ENCODE data around the gene LASP1NB.

Gene LASP1NB

DNA sequence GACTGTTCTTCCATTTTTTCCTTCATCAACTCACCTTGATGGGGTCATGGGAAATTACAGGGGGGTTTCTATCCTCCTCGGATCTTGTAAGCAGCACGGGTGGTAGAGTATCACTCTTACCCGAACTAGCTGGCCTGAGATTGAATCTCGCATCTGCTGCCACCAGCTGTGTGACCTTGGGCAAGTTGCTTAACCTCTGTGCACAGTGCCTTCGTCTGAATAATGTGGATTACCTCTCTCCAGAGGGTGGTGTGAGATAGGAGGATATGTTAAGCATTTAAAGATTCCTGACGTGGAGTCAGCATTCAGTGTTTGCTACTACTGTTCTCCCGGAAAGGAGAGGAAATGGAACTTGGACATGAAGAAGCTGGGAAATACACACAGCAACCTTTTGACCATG is 31.1 kb upstream of the LASP1NB start:
- Histone ChIP-seq H3K4me3 (ENCODE audit: low read depth in 1 of 3, low read length in 3 of 3) (no peak overlapping the region), H3K4me1 (ENCODE audit: control insufficient read depth in 4 of 4, insufficient read depth in 4 of 4, low read length in 3 of 4) (peaks cover 24 to 59% (median 51%) of the 10 kb centered on the region in 4 donors), H3K9me3 (ENCODE audit: control insufficient read depth in 4 of 4, low read length in 3 of 4) (no peaks in the 10 kb centered on the region), H3K27ac (ENCODE audit: low read depth in 1 of 2, low read length in 2 of 2) (peak overlapping the region; percentile 32 to 35), H3K9ac (ENCODE audit: low read depth in 1 of 2, low read length in 2 of 2) (no peak overlapping the region), H3K36me3 (ENCODE audit: control insufficient read depth in 4 of 4, insufficient read depth in 3 of 4, low read depth in 1 of 4, low read length in 3 of 4) (peaks cover 2 to 19% (median 13%) of the 10 kb centered on the region in 4 donors), H3K27me3 (ENCODE audit: control insufficient read depth in 4 of 4, insufficient read depth in 4 of 4, low read length in 3 of 4) (no peaks in the 10 kb centered on the region)
- no peak for DNase-seq (ENCODE audit: low spot score)
- TF ChIP-seq YY1 (IDR thresholded peaks at IDR 0.05) (no peak), NR2F2 (IDR thresholded peaks at IDR 0.05) (peak; percentile 36)
- TF ChIP-seq, protein P1, sequence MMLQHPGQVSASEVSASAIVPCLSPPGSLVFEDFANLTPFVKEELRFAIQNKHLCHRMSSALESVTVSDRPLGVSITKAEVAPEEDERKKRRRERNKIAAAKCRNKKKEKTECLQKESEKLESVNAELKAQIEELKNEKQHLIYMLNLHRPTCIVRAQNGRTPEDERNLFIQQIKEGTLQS (IDR thresholded peaks at IDR 0.05), result no peak
- 67% methylated on average over 7 of the region's 7 CpGs for WGBS

DNA sequence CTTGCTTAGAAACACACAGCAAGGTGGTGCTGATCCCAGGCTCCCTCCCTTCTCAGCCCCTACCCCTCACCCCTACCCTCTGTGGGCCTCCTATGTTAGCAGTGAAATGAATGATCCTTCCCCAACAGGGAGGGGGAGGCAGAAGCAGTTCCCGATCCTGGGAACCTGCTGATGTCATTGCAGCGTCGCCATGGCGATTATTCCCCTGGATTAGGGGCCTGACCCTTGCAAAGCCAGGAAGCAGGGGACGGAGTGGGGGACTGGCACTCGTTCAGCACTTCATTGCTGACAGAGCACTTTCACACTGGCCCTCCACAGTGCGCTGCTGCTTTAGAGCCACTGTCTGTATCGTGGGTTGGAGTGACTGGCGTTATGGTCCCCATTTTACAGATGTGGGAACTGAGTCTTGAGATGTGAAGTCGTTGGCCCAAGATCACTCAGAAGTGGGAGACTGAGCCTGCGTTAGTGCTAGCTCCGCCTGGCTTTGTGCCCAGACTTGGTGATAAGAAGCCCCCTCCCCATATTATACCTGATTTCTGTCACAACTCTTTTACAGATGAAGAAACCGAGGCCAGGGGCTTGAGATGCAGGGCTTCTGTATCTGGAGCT is 29.0 kb upstream of the LASP1NB start:
- H3K9me3 ChIP-seq (ENCODE audit: control insufficient read depth in 4 of 4, low read length in 3 of 4), result no peaks in the 10 kb centered on the region
- no peak overlapping the region for H3K9ac ChIP-seq (ENCODE audit: low read depth in 1 of 2, low read length in 2 of 2)
- WGBS, result 70% methylated on average over 13 of the region's 13 CpGs
- peaks cover 29 to 70% (median 62%) of the 10 kb centered on the region in 4 donors for H3K4me1 ChIP-seq (ENCODE audit: control insufficient read depth in 4 of 4, insufficient read depth in 4 of 4, low read length in 3 of 4)
- H3K27ac ChIP-seq (ENCODE audit: low read depth in 1 of 2, low read length in 2 of 2), result peak overlapping the region; percentile 28 to 76
- no peak for DNase-seq (ENCODE audit: low spot score)
- peaks cover 2 to 12% (median 8%) of the 10 kb centered on the region in 4 donors for H3K36me3 ChIP-seq (ENCODE audit: control insufficient read depth in 4 of 4, insufficient read depth in 3 of 4, low read depth in 1 of 4, low read length in 3 of 4)
- H3K27me3 ChIP-seq (ENCODE audit: control insufficient read depth in 4 of 4, insufficient read depth in 4 of 4, low read length in 3 of 4), result no peaks in the 10 kb centered on the region
- no peak overlapping the region for H3K4me3 ChIP-seq (ENCODE audit: low read depth in 1 of 3, low read length in 3 of 3)
- TF ChIP-seq FOXA2 (IDR thresholded peaks at IDR 0.05), result no peak
- peak; percentile 73 for TF ChIP-seq NR2F2 (IDR thresholded peaks at IDR 0.05)

DNA sequence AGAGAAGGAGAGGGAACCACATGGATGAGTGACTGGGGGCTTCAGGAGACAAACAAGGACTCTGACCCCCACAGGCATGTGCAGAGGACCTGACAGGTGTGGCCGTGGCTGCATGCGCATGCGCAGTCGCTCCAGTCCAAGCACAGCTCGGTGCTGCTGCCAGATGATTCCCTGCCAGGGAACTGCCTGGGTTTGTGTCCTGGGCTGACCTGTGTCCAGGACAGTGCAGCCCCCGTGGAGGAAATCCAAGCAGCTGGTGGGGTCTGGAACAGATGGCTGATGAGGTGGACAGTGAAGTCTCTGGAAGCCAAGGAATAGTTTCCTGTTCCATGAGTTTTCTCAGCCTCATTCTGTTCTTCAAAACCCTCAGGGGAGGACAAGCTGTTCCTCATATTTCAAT is 28.2 kb upstream of the LASP1NB start:
- Histone ChIP-seq H3K9ac (ENCODE audit: low read depth in 1 of 2, low read length in 2 of 2) (no peak overlapping the region), H3K27ac (ENCODE audit: low read depth in 1 of 2, low read length in 2 of 2) (peak overlapping the region; percentile 44 to 76), H3K4me3 (ENCODE audit: low read depth in 1 of 3, low read length in 3 of 3) (no peak overlapping the region), H3K36me3 (ENCODE audit: control insufficient read depth in 4 of 4, insufficient read depth in 3 of 4, low read depth in 1 of 4, low read length in 3 of 4) (peaks cover 2 to 8% (median 7%) of the 10 kb centered on the region in 4 donors), H3K9me3 (ENCODE audit: control insufficient read depth in 4 of 4, low read length in 3 of 4) (no peaks in the 10 kb centered on the region), H3K4me1 (ENCODE audit: control insufficient read depth in 4 of 4, insufficient read depth in 4 of 4, low read length in 3 of 4) (peaks cover 29 to 67% (median 60%) of the 10 kb centered on the region in 4 donors), H3K27me3 (ENCODE audit: control insufficient read depth in 4 of 4, insufficient read depth in 4 of 4, low read length in 3 of 4) (no peaks in the 10 kb centered on the region)
- peak; percentile 67 for DNase-seq (ENCODE audit: low spot score)
- no peak for TF ChIP-seq FOXA1 (IDR thresholded peaks at IDR 0.05)
- TF ChIP-seq, protein P2, sequence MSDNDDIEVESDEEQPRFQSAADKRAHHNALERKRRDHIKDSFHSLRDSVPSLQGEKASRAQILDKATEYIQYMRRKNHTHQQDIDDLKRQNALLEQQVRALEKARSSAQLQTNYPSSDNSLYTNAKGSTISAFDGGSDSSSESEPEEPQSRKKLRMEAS (IDR thresholded peaks at IDR 0.05), result peak; percentile 52
- peak; percentile 80 to 88 for TF ChIP-seq HNF4A (conservative IDR thresholded peaks at IDR 0.05)
- TF ChIP-seq, protein P1 (IDR thresholded peaks at IDR 0.05), result no peak
- peak; percentile 14 for TF ChIP-seq YY1 (IDR thresholded peaks at IDR 0.05)
- no peak for TF ChIP-seq FOXA2 (IDR thresholded peaks at IDR 0.05)
- peak; percentile 67 for TF ChIP-seq HNF4G (IDR thresholded peaks at IDR 0.05)
- TF ChIP-seq, protein P3, sequence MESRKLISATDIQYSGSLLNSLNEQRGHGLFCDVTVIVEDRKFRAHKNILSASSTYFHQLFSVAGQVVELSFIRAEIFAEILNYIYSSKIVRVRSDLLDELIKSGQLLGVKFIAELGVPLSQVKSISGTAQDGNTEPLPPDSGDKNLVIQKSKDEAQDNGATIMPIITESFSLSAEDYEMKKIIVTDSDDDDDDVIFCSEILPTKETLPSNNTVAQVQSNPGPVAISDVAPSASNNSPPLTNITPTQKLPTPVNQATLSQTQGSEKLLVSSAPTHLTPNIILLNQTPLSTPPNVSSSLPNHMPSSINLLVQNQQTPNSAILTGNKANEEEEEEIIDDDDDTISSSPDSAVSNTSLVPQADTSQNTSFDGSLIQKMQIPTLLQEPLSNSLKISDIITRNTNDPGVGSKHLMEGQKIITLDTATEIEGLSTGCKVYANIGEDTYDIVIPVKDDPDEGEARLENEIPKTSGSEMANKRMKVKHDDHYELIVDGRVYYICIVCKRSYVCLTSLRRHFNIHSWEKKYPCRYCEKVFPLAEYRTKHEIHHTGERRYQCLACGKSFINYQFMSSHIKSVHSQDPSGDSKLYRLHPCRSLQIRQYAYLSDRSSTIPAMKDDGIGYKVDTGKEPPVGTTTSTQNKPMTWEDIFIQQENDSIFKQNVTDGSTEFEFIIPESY (IDR thresholded peaks at IDR 0.05), result no peak
- TF ChIP-seq TAF1 (conservative IDR thresholded peaks at IDR 0.05), result no peak
- TF ChIP-seq RXRA (IDR thresholded peaks at IDR 0.05), result peak; percentile 95
- TF ChIP-seq GABPA (IDR thresholded peaks at IDR 0.05 in 1 of 2, conservative IDR thresholded peaks at IDR 0.05 in 1 of 2), result no peak
- TF ChIP-seq, protein P4, sequence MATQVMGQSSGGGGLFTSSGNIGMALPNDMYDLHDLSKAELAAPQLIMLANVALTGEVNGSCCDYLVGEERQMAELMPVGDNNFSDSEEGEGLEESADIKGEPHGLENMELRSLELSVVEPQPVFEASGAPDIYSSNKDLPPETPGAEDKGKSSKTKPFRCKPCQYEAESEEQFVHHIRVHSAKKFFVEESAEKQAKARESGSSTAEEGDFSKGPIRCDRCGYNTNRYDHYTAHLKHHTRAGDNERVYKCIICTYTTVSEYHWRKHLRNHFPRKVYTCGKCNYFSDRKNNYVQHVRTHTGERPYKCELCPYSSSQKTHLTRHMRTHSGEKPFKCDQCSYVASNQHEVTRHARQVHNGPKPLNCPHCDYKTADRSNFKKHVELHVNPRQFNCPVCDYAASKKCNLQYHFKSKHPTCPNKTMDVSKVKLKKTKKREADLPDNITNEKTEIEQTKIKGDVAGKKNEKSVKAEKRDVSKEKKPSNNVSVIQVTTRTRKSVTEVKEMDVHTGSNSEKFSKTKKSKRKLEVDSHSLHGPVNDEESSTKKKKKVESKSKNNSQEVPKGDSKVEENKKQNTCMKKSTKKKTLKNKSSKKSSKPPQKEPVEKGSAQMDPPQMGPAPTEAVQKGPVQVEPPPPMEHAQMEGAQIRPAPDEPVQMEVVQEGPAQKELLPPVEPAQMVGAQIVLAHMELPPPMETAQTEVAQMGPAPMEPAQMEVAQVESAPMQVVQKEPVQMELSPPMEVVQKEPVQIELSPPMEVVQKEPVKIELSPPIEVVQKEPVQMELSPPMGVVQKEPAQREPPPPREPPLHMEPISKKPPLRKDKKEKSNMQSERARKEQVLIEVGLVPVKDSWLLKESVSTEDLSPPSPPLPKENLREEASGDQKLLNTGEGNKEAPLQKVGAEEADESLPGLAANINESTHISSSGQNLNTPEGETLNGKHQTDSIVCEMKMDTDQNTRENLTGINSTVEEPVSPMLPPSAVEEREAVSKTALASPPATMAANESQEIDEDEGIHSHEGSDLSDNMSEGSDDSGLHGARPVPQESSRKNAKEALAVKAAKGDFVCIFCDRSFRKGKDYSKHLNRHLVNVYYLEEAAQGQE (IDR thresholded peaks at IDR 0.05), result no peak
- TF ChIP-seq RAD21 (IDR thresholded peaks at IDR 0.05), result no peak
- WGBS, result 23% methylated on average over 6 of the region's 6 CpGs
